ENCODE measurements around the gene PRIMPOL. TPM values are rescaled to one million over a fixed set of nuclear protein-coding genes. Genes with fewer than 3 reads are reported as not detected.

Gene PRIMPOL
- total RNA-seq, 1 donor from 2014 or later: 12.3 TPM

DNA sequence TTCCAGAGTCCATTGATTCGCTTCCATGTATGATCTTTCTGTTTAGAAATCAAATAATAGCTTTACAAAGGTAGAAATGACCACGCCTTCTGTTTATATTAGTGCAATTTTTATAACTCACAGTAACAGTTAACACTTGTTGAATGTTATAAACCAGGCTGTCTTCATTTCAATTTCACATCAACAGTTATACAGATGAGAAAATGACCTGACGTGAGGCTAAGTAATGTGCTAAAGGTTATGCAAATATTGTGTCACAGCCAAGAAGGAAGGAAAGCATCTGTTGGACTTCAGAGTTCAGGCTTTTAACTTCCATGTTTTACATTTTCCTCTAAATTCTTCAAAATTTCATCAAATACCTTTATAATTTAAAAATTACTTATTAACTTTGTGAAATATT lies 14.2 kb upstream of the PRIMPOL start:
- no peak overlapping the region for H3K4me3 Mint-ChIP-seq (ENCODE audit: unreplicated experiment)
- peaks cover 16% of the 10 kb centered on the region for H3K36me3 Mint-ChIP-seq (ENCODE audit: low read depth, unreplicated experiment)
- TF ChIP-seq, protein P1, sequence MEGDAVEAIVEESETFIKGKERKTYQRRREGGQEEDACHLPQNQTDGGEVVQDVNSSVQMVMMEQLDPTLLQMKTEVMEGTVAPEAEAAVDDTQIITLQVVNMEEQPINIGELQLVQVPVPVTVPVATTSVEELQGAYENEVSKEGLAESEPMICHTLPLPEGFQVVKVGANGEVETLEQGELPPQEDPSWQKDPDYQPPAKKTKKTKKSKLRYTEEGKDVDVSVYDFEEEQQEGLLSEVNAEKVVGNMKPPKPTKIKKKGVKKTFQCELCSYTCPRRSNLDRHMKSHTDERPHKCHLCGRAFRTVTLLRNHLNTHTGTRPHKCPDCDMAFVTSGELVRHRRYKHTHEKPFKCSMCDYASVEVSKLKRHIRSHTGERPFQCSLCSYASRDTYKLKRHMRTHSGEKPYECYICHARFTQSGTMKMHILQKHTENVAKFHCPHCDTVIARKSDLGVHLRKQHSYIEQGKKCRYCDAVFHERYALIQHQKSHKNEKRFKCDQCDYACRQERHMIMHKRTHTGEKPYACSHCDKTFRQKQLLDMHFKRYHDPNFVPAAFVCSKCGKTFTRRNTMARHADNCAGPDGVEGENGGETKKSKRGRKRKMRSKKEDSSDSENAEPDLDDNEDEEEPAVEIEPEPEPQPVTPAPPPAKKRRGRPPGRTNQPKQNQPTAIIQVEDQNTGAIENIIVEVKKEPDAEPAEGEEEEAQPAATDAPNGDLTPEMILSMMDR (IDR thresholded peaks at IDR 0.05; ENCODE audit: unreplicated experiment): no peak
- no peak for DNase-seq (ENCODE audit: low spot score)
- H3K27me3 Mint-ChIP-seq (ENCODE audit: unreplicated experiment): no peaks in the 10 kb centered on the region
- no peaks in the 10 kb centered on the region for H3K4me1 Mint-ChIP-seq (ENCODE audit: unreplicated experiment)
- H3K27ac Mint-ChIP-seq (ENCODE audit: unreplicated experiment): no peak overlapping the region
- no peaks in the 10 kb centered on the region for H3K9me3 Mint-ChIP-seq (ENCODE audit: unreplicated experiment)

DNA sequence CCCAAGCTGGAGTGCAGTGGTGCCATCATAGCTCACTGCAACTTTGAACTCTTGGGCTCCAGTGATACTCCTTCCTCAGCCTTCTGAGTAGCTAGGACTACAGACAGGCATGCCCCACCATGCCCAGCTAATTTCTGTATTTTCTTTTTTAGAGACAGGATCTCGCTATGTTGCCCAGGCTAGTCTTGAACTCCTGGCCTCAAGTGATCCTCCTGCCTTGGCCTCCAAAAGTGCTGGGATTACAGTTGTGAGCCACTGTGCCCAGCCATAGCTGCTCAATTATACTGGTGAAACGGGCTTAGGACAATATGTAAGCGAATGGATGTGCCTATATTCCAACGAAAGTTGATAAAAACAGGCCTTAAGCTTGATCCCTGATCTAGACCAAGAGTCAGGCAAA lies 13.4 kb upstream of the PRIMPOL start:
- DNase-seq (ENCODE audit: low spot score): no peak
- Mint-ChIP-seq H3K27ac (ENCODE audit: unreplicated experiment) (no peak overlapping the region), H3K36me3 (ENCODE audit: low read depth, unreplicated experiment) (peaks cover 16% of the 10 kb centered on the region), H3K4me3 (ENCODE audit: unreplicated experiment) (no peak overlapping the region), H3K4me1 (ENCODE audit: unreplicated experiment) (no peaks in the 10 kb centered on the region), H3K9me3 (ENCODE audit: unreplicated experiment) (no peaks in the 10 kb centered on the region), H3K27me3 (ENCODE audit: unreplicated experiment) (no peaks in the 10 kb centered on the region)
- TF ChIP-seq, protein P1 (IDR thresholded peaks at IDR 0.05; ENCODE audit: unreplicated experiment): no peak

DNA sequence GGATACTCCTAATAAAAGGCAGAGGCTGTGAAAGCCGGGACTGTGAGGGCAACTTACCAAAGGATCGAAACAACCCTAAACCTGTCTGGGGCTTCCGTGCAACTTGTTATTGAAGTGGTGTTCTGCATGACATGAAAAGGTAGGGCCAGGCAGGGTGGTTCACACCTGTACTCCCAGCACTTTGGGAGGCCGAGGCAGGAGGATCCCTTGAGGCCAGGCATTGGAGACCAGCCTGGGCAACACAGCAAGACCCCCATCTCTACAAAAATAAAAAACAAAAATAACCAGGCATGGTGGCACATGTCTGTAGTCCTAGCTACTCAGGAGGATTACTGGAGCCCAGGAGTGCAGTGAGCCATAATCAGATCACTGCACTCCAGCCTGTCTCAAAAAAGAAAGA lies 12.6 kb upstream of the PRIMPOL start:
- Mint-ChIP-seq H3K4me3 (ENCODE audit: unreplicated experiment) (no peak overlapping the region), H3K27ac (ENCODE audit: unreplicated experiment) (no peak overlapping the region), H3K4me1 (ENCODE audit: unreplicated experiment) (no peaks in the 10 kb centered on the region), H3K27me3 (ENCODE audit: unreplicated experiment) (no peaks in the 10 kb centered on the region), H3K36me3 (ENCODE audit: low read depth, unreplicated experiment) (peaks cover 12% of the 10 kb centered on the region), H3K9me3 (ENCODE audit: unreplicated experiment) (no peaks in the 10 kb centered on the region)
- TF ChIP-seq, protein P1 (IDR thresholded peaks at IDR 0.05; ENCODE audit: unreplicated experiment): no peak
- no peak for DNase-seq (ENCODE audit: low spot score)

DNA sequence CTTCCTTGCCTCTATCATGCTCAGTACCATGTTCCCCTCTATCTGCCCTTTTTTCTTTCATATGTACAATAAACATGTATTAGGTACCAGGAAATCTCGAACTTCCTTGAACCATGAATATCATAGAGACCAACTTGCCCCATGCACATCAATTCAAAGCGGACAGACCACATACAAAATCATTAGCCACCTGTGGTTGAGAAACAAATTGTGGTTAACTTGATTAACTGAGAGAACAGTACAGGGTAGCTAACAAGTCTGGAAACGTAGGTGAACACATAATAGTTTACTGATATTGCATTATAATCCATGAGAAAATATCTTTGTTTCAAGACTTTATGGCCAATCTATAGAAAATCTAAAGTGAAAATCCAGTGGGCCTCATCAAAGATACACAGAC lies 8.5 kb upstream of the PRIMPOL start:
- no peaks in the 10 kb centered on the region for H3K9me3 Mint-ChIP-seq (ENCODE audit: unreplicated experiment)

DNA sequence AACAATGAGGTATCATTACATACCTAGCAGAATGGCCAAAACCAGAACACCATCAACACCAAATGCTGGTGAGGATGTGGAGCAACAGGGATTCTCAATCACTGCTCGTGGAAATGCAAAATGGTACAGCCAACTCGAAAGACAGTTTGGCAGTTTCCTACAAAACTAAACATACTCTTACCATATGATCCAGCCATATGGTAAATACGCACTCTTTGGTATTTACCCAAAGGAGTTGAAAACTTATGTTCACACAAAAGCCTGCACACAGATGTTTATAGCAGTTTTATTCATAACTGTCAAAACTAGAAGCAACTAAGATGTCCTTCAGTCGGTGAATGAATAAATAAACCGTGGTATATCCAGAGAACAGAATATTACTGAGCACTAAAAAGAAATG lies 8.1 kb upstream of the PRIMPOL start:
- Mint-ChIP-seq H3K9me3 (ENCODE audit: unreplicated experiment) (no peaks in the 10 kb centered on the region), H3K4me3 (ENCODE audit: unreplicated experiment) (no peak overlapping the region), H3K27me3 (ENCODE audit: unreplicated experiment) (no peaks in the 10 kb centered on the region), H3K4me1 (ENCODE audit: unreplicated experiment) (peaks cover 16% of the 10 kb centered on the region), H3K36me3 (ENCODE audit: low read depth, unreplicated experiment) (peaks cover 6% of the 10 kb centered on the region), H3K27ac (ENCODE audit: unreplicated experiment) (no peak overlapping the region)
- TF ChIP-seq, protein P1 (IDR thresholded peaks at IDR 0.05; ENCODE audit: unreplicated experiment): no peak
- no peak for DNase-seq (ENCODE audit: low spot score)

More for the DNA sequence above, 8.5 kb upstream of the PRIMPOL start:
- Mint-ChIP-seq H3K4me1 (ENCODE audit: unreplicated experiment) (peaks cover 12% of the 10 kb centered on the region), H3K36me3 (ENCODE audit: low read depth, unreplicated experiment) (peaks cover 6% of the 10 kb centered on the region), H3K4me3 (ENCODE audit: unreplicated experiment) (no peak overlapping the region), H3K27me3 (ENCODE audit: unreplicated experiment) (no peaks in the 10 kb centered on the region), H3K27ac (ENCODE audit: unreplicated experiment) (no peak overlapping the region)
- TF ChIP-seq, protein P1 (IDR thresholded peaks at IDR 0.05; ENCODE audit: unreplicated experiment): no peak
- no peak for DNase-seq (ENCODE audit: low spot score)

Measured in endothelial cell (in vitro differentiated cells).